H1 (cell line): ENCODE results near the gene OMA1. TPM values are rescaled to one million over a fixed set of nuclear protein-coding genes. Genes with fewer than 3 reads are reported as not detected.

Experiments used
- FOSL1 ChIP-seq: IDR thresholded peaks from 2 replicates; pipeline ENCODE4 v1.6.1; 2011; ENCODE audit warnings: mild to moderate bottlenecking, low read depth, low read length, moderate library complexity; ENCODE audit not compliant: insufficient read depth
- MAFK ChIP-seq: IDR thresholded peaks from 2 replicates; pipeline ENCODE4 v1.6.1; 2012; ENCODE audit warnings: low read depth, mild to moderate bottlenecking, improper control_type of control experiment, low read length
- polyA plus RNA-seq, 7 experiments: library from polyadenylated mRNA; depleted of rRNA in 3 of 7; stranded (reverse) in 5 of 7; unstranded in 2 of 7; fragments of >200 nt in 5 of 7; fragments of 200-250 nt in 2 of 7; gene quantifications; 1 replicate in 5 of 7; 2 replicates in 1 of 7; 4 replicates in 1 of 7; pipeline versions ENCODE4 v1.2.1 to v1.2.3, GENCODE V29; 2011 to 2013; ENCODE audit warnings: missing spikeins in 2 of 7, mixed read lengths in 2 of 7
- total RNA-seq: library from RNA; stranded (reverse); fragmentation: NEBNext Ultra II Directional; extraction: Animal tissue kit (Norgen Biotek cat#: 25700); gene quantifications from 2 replicates; pipeline ENCODE4 v1.2.1, GENCODE V29; 2021

The OMA1 gene
- total and polyA plus RNA-seq, 2 of the 8 experiments (the other 6 are each of a cell fraction or from before 2014, with no cell fraction given), result 7.7 to 11.7 TPM

- TF ChIP-seq FOSL1, result no peak
- no peak for TF ChIP-seq MAFK
Observed at GRCh38 chr1:58442114-58442513, 104.4 kb downstream of the OMA1 start (continued).
